Measurements from ENCODE around the gene BCAS3.

DNA sequence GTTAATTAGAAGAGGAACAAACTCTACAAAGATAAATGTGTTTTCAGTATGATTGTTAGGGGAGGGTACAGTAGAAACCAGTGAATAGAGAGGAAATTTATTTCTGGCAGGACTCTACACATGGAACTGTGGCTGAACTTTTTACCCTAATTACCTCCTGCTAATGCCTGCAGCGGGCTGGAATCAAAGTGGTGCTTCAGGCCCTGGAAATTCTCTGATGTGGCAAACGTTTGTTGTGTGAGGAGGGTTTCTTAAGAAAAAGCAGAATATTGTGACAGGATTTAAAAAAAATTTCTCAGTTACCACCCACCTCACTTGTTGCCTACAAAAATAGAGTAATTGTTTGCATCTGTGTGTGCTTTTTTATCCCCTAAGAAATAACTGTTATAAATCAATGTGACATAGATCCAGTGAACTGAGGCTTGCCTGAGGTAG is 154.5 kb downstream of the BCAS3 start:
- TF ChIP-seq POLR2AphosphoS5 (IDR thresholded peaks at IDR 0.05) (no peak), EP300 (conservative IDR thresholded peaks at IDR 0.05; ENCODE audit: poor library complexity, severe bottlenecking) (no peak), EZH2 (IDR thresholded peaks at IDR 0.05; ENCODE audit: borderline replicate concordance, insufficient read depth, low read length, poor library complexity, severe bottlenecking) (no peak), RAD21 (conservative IDR thresholded peaks at IDR 0.05) (no peak)
- TF ChIP-seq, protein P1, sequence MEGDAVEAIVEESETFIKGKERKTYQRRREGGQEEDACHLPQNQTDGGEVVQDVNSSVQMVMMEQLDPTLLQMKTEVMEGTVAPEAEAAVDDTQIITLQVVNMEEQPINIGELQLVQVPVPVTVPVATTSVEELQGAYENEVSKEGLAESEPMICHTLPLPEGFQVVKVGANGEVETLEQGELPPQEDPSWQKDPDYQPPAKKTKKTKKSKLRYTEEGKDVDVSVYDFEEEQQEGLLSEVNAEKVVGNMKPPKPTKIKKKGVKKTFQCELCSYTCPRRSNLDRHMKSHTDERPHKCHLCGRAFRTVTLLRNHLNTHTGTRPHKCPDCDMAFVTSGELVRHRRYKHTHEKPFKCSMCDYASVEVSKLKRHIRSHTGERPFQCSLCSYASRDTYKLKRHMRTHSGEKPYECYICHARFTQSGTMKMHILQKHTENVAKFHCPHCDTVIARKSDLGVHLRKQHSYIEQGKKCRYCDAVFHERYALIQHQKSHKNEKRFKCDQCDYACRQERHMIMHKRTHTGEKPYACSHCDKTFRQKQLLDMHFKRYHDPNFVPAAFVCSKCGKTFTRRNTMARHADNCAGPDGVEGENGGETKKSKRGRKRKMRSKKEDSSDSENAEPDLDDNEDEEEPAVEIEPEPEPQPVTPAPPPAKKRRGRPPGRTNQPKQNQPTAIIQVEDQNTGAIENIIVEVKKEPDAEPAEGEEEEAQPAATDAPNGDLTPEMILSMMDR (IDR thresholded peaks at IDR 0.05; ENCODE audit: poor library complexity, severe bottlenecking): no peak
